ENCODE results near the gene CTTNBP2.

The CTTNBP2 gene

DNA sequence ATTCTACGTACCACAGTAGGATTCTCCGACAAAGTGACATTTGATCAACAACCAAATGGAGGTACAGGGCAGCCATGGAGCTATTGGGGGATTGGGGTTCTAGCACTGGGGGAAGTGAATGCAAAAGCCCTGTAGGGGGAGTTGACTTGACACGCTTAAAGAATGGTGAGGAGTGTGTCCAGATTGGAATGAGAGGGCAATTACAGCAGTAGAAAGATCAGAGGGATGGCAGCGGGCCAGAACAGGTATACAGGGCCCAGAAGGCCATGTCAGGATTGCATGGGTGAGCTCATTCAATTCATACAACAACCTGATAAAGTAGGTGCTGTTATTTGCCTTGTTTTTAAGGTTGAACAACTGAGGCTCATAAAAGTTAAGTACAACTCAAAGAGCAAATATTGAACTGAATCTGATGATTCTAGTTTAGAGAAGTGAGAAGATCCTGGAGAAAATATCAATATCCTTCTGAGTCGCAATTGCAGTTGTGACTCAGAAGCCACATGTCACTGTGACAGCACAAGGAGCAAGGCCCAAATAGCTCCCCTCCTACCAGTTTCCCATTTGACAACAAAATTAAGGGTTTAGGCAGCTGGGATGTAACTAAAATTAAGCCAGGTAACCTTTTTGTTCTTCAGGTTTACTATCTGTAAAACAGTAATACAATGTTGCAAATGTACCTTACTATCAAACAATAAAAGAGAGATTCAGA, 28.0 kb upstream of the CTTNBP2 start:
- TF ChIP-seq, protein P1, sequence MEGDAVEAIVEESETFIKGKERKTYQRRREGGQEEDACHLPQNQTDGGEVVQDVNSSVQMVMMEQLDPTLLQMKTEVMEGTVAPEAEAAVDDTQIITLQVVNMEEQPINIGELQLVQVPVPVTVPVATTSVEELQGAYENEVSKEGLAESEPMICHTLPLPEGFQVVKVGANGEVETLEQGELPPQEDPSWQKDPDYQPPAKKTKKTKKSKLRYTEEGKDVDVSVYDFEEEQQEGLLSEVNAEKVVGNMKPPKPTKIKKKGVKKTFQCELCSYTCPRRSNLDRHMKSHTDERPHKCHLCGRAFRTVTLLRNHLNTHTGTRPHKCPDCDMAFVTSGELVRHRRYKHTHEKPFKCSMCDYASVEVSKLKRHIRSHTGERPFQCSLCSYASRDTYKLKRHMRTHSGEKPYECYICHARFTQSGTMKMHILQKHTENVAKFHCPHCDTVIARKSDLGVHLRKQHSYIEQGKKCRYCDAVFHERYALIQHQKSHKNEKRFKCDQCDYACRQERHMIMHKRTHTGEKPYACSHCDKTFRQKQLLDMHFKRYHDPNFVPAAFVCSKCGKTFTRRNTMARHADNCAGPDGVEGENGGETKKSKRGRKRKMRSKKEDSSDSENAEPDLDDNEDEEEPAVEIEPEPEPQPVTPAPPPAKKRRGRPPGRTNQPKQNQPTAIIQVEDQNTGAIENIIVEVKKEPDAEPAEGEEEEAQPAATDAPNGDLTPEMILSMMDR (conservative IDR thresholded peaks at IDR 0.05): peak; percentile 38
- peak overlapping the region; percentile 27; the same call in 1 of the 2 replicates for H3K27ac ChIP-seq

DNA sequence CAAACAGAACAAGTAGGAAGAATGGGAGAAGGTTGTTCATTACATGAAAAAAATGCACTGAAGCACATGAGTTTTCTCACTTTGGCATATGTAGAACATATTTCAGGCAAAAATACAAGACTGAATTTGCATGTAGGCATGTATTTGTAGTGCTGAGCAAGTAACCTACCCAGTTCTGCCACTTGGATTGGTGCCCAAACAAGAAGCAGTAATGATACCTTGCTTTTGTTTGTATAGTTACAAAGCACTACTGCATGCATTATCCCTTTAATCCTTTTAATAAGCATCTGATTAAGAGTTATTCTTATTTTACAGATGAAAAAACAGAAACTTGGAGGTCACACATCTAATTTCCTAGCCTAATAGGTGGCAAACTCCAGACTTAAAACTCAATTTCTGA, 23.1 kb upstream of the CTTNBP2 start:
- H3K27ac ChIP-seq: no peak overlapping the region
- TF ChIP-seq, protein P1 (conservative IDR thresholded peaks at IDR 0.05): no peak

DNA sequence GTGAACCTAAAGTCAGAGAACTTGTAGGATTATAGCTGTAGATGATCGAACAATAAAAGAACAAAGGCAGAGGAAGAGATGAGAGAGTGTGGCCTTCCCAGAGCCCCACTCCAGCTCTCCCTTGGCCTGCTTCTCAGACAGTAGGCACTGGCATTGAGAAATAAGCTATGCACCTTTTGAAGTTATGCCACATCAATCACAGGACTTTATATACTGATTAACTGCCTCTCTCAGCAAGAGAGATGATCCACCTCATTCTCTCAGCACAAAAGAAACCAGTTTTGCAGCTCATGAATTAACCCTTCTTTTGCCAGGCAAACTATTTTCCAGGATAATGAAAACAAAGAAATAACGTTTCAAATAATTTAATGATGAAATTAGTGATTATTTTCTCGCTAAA, 22.0 kb upstream of the CTTNBP2 start:
- TF ChIP-seq, protein P1 (conservative IDR thresholded peaks at IDR 0.05): no peak
- no peak overlapping the region for H3K27ac ChIP-seq

DNA sequence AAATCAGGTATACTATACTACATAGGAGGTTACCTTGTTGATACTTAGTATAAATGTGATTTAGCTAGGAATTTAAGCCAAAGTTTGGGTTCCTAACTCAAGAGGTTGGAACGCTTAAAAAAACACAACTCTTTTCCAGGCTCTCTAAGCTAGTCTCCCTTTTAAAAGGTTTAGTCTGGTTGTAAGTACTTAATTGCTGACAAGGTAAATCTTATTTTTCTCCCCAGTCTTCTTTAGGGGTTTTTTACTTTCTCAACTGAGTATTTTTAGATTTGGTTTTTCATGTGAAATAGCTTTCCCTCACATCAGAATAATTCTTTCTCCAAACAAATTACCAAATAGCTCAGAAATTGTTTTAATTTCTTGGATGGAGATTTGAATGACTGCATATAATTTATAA, 20.8 kb upstream of the CTTNBP2 start:
- no peak overlapping the region for H3K27ac ChIP-seq
- TF ChIP-seq, protein P1 (conservative IDR thresholded peaks at IDR 0.05): no peak

DNA sequence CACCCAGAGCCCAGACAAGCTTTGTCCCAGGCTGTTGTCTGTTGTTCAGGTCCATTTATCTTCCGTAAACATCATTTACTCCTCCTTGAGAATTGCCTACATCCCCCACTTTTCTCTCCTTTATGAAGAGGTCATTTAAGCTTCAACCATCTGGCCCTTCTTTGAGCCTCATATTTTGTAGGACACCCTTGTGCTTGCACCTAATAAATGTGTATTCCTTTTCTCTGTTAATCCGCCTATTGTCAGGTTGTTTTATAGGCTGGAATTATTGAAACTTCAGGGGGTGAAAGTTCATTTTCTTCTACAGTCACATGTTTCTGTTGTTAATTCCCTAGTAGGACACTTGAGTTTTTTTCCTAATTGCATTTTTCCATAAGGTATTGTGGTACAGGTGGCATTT, 19.6 kb upstream of the CTTNBP2 start:
- TF ChIP-seq, protein P1 (conservative IDR thresholded peaks at IDR 0.05): no peak
- H3K27ac ChIP-seq: no peak overlapping the region

DNA sequence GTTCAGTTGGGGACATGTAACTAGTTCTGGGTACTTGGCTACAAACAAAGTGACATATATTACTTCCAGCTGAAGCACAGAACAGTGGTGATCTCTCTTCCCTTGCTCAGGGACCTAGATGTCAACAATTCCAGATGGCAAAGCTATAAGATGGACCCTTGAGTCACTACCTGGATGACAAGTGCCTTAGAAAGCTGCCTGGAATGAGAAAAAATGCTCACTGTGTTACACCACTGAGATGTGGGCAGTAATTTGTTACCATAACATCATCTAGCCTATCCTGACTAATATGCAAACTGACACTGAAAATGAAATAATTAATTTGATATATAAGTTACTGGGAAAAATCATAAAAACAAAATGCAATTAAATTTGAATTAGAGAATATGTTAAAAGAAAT, 16.4 kb upstream of the CTTNBP2 start:
- TF ChIP-seq, protein P1 (conservative IDR thresholded peaks at IDR 0.05): no peak
- no peak overlapping the region for H3K27ac ChIP-seq

DNA sequence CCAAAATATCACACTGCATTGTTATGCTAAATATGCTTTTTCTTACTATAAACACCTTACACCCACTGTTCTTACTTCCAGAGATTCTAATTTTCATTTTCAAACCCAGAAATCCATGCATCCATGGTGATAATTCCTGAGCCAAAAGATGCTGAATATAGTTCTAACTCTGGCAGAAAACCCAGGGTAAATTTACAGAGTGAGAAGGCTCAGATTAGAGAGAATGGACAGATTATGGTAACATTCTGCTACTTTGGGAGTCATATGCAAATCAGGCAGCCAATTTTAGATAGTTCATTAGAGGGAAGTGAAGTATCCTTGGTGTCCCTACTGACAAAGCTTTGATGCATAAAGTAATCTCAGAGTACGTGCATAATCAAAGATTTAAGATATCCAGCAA, 15.4 kb upstream of the CTTNBP2 start:
- TF ChIP-seq, protein P1 (conservative IDR thresholded peaks at IDR 0.05): no peak
- no peak overlapping the region for H3K27ac ChIP-seq
